LNCAP (cell line): ENCODE measurements around the gene CTNNA2.

Experiments used
- TF ChIP-seq, protein P1 (sequence below): fragments of 450-650 bp; IDR thresholded peaks from 2 replicates; pipeline ENCODE4 v1.5.1; 2017; ENCODE audit warnings: mild to moderate bottlenecking

The CTNNA2 gene

DNA sequence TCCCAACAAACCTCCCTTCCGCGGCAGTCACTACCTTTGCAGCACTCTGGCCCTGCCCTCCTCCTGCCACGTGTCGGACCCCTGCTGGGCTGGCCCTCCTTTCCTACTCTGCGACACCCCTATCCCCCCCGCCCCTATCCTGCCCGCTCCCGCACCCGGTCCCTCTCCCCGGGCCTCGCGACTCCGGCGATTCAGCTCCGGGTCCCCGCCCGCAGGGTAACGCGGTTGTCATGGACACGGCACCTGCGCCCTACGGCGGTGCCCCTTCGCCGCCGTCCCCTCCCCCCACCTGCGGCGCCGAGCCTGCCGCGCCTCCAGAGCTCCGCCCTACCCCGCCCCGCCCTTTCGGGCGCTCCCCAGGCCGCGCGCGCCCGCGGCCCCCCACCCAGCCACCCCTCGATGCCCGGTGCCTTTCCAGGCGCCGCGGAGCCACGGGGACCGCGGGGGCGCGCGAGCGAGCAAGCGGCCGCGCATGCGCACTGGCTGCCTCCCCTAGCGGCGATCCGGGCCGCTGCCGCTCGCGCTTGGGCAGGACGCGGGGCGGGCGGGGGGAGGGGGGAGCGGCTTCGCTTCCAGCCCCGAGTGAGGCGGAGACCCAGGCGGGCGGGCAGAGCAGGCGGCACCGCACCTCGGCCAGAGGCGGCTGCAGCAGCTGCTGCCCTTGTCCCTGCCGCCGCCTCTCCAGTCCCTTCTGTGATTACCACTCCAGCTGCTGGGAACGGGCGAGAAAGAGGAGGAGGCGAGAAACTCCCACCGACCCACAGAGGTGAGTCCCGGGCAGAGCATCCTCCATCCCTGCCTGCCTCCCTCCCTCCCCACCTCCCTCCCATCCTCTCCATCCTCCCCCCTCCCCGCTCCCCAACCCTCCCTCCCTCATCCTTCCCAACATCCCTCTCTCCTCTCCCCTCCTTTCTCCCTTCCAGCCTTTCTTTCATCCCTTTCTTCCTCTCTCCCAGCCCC lies at the start of gene CTNNA2:
Gene CTNNA2 (plus strand): TSS at position 610 of the 960 bp plus-strand sequence.
- TF ChIP-seq, protein P1, sequence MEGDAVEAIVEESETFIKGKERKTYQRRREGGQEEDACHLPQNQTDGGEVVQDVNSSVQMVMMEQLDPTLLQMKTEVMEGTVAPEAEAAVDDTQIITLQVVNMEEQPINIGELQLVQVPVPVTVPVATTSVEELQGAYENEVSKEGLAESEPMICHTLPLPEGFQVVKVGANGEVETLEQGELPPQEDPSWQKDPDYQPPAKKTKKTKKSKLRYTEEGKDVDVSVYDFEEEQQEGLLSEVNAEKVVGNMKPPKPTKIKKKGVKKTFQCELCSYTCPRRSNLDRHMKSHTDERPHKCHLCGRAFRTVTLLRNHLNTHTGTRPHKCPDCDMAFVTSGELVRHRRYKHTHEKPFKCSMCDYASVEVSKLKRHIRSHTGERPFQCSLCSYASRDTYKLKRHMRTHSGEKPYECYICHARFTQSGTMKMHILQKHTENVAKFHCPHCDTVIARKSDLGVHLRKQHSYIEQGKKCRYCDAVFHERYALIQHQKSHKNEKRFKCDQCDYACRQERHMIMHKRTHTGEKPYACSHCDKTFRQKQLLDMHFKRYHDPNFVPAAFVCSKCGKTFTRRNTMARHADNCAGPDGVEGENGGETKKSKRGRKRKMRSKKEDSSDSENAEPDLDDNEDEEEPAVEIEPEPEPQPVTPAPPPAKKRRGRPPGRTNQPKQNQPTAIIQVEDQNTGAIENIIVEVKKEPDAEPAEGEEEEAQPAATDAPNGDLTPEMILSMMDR, result no peak

DNA sequence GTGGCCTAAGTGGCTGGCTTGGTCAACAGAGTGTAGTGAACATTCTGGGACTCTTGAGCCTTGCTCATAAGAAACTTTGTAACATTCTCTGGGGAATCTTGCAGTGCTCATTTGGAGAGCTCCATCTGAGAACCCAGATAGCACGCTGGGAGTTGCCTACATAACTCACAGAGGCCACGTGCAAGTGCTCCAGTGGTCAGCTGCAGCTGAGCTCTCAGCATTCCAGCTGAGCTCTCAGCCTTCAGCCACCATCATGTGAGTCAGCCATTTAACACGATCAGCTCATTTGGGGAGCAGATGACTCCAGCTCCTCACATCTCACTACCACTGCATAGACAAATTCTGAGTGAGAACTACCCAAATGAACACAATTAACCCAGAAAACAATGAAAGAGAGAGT lies 25.5 kb upstream of the CTNNA2 start:
- TF ChIP-seq, protein P1, result no peak

DNA sequence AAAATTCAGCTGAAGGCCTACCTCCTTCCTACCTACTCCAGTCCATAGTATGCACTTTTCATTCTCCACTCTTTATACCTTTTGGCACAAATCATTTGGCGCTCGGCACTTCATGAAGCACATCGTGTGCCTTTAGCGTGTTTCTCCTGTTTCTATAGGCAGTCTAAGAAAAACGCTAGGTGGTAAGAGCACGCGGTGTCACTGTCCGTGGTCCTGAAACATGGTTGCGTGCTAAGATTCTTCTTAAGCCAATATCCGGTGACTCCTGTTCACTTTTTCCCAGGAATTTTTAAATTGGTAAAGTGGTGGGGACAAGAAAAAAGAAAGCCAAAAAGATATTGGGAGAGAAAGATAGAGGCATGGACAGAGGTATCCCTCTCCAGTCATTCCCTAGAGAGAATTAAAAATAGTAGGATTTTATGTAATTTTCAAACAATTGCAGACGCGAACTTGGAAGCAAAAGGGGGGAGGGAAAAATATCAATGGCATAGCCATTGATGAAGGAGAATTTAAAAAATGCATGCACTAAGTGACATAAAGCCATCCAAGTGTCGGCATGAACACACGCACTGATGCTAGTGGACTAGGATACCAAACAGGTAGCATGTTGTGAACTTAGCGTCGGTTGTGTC lies 1.4 kb upstream of the CTNNA2 start:
- TF ChIP-seq, protein P1, result no peak

DNA sequence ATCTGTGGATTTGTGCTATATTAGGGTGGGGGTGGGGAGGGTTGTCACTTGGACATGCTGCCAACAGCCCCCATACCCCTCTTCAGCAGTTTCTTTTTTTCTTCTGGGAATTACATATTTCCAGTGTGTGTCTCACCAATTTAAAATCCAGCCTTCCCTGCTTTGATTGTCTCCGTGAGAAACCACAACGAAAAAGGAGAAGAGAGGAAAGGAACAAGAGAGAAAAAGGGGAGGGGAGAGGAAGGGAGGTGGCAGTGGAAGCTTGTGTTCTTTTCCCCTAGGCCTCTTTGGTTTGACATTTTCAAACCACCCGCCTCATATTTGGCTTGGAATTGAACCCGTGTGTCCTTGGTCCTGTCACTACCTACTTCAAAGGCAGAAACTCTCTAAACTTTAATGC lies 860 bp downstream of the CTNNA2 start:
- TF ChIP-seq, protein P1, result no peak

DNA sequence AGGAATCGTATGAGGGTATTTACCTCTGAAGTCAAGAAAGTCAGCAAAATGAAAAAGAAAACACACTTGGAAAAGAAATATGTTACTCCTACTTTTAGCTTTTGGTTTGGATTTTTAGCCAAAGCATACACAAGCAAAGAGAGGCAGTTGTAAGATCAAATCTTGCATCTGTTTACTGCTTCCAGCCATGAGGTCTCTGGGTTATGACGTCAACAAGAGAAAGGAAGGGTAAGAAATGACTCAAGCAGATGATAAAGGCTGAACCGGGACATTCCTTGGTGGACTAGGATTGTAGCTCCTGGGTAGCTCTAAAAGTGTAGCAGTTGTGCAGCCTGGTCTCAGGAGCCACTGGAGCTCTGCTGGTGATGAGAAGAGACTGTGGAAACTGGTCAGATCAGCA lies 16.8 kb downstream of the CTNNA2 start:
- TF ChIP-seq, protein P1, result no peak

DNA sequence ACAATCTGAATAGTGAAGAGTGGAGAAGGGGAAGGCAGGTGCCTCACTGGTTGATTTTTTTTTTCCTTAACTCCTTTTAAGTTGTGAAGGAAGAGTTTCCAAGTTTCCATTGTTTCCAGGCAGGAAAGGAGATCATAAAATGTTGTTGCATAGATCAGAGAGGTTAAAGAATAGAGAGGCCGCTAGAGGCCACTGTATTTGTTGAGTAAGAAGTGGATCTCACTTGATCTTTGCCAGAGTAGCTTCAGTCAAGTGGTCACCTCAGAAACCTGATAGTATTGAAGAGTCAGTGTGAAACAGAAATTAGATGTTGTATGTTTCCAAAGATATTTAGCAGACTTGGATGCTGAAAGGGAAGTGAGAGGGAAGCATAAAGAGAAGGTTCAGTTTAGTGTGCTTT lies 17.6 kb downstream of the CTNNA2 start:
- TF ChIP-seq, protein P1, result peak; percentile 47; the same call in 1 of the 2 replicates

DNA sequence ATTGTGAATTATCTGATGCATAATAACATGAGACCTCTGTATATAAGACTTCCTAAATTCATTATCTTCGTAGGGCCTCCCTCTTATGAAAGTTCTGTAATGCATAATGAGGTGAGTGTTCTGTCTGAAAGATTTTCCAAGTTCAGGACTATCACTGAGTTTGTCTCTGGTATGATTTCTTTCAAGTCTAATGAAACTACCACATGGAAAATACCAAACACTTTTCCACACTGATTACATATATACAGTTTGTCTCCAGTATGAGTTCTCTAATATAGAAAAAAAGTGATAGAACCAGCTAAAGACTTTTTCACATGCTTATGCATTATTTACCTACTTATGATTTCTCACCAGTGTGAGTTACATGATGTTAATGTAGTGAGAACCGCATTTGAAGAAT lies 34.7 kb downstream of the CTNNA2 start:
- TF ChIP-seq, protein P1, result no peak
